ENCODE measurements around the gene ADAMTS19.

Gene ADAMTS19

DNA sequence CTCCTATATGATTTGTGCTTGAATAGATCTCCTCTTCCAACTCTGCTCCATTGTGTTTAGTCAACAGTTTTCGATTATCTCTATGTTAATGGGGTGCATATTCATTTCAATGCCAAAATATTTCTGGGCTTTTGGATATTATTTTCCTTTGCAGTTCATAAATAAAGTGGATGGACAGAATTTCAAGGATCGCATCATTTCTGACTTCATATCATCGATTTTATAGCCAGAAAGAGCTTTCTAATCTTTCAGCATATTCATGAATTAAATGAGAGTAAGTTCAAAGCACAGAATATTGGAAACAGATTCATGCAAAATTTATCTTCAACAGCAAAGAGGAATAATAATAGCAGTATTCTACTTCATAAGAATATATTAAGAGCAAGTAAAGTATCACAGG lies 227.8 kb downstream of the ADAMTS19 start:
- DNase-seq = no peak

DNA sequence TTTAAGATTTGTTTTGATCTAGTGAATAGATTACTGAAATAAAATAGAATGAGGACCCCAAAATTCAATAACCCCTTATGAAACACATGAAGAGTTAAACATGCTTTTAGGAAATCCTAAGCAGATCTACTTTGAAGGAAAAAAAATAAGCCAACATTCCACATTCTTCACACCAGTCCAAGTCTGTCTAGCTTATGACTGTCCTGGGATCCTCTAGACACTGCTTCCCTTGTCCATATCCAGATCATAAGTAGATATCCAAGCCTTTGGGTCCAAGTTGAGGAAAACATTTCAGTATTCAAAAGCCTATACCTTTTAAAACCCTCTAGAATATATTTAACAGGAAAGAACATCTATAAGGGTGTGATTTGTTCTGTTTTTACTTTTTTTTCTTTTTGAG lies 228.9 kb downstream of the ADAMTS19 start:
- no peak for DNase-seq

DNA sequence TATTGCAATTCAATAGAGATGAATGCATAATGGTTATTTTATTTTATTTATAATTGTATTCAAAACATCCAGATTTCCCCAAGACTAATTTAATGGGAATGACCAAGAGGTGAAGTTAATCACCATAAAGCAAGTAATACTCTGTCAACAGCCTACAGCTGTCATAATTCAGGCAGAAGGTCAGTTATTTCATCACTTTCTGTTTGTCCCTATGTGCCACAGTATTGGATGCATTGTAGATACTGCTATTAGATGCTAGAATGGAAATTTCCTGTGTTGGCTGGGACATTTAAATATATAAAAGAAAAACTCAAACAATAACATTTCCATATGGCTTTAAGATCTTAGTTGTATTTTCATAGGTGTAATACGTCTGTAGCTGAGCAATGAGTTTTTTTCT lies 231.1 kb downstream of the ADAMTS19 start:
- no peak for DNase-seq

DNA sequence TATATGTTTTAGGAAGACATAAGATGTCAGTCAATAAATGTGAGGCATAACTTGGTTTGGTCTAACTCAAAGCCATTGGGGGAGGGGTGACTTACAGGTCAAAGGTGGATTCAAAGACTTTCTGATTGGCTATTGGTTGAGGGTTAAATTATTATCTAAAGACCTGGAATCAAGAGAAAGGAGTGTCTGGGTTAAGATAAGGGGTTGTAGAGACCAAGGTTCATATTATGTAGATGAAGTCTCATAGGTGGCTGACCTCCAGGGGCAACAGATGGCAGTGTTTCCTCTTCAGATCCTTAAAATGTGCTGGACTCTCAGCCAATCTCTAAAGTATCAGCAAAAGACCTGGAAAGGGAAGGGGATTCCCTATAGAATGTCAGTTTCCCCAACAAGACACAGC lies 236.5 kb downstream of the ADAMTS19 start:
- no peak for DNase-seq

DNA sequence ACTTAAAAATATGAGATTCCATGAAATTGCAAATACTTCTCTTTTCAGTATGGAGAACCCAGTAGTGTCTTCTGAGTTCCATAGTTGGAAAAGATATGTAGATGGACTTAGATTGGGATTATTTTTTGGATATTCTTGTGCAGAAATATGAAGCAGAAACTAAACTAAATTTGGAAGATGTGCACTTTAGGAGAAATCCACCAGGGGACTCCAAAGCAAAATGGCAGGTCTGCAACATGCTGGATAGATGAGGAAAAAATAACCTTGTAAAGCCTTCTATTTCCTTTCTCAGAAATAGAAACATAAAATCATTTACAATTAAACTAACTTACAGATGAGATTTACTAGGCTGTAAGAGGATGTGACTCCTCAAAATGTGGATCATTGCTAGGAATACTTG lies 238.6 kb downstream of the ADAMTS19 start:
- DNase-seq = no peak

DNA sequence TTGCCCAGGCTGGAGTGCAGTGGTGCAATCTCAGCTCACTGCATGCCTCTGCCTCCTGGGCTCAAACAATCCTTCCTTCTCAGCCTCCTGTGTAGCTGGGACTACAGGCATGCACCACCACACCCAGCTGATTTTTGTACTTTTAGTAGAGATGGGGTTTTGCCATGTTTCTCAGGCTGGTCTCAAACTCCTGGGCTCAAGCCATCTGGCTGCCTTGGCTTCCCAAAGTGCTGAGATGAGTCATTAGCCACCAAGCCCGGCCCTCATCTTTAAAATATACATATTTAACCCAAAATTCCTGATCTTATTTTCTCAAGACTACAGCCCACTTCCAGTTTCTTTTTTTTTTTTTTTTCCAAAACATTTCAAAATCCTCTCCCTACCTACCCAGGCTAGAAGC lies 256.1 kb downstream of the ADAMTS19 start:
- DNase-seq = no peak

DNA sequence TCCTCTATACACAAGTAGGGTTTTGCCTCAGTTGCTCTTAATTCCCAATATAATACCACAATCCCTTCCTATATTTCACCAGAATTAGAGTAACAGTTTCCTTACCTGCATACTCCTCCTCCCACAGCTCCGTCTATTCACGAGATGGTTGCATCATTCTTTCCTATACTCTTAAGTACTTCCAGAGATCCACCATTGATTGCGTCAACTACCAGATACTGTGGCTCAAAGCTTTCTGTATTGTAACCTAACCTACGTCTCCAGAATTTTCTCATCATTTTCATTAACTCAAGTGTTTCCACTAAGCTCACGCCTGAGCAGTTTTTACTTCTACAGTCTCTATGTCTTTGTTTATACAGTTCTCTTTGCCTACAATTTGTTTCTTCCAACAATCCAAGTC lies 256.6 kb downstream of the ADAMTS19 start:
- no peak for DNase-seq

DNA sequence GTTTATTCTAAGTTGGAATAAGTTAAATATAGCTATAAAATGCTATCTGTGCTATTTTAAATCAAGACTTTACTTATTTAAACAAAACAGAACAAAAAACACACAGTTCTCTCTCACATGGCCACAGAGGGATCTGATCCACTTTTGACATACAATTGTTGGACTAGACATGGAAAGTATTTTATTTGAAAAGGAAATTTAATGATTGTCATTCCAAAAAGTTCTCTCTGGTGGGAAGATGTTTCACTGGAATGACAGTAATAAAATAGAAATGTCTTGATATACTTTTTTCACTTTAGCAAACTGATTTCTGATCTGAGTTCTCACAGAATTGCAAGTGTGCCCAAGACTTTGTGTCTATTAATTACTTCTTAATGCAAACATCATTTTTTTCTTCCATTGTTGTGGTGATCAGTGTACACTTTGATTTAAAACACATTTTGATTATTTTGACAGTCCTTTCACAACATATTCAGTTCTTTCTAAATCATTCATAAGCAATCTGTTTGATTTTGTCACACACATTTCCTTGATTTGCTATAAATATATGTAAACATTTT lies 257.7 kb downstream of the ADAMTS19 start:
- no peak for DNase-seq

DNA sequence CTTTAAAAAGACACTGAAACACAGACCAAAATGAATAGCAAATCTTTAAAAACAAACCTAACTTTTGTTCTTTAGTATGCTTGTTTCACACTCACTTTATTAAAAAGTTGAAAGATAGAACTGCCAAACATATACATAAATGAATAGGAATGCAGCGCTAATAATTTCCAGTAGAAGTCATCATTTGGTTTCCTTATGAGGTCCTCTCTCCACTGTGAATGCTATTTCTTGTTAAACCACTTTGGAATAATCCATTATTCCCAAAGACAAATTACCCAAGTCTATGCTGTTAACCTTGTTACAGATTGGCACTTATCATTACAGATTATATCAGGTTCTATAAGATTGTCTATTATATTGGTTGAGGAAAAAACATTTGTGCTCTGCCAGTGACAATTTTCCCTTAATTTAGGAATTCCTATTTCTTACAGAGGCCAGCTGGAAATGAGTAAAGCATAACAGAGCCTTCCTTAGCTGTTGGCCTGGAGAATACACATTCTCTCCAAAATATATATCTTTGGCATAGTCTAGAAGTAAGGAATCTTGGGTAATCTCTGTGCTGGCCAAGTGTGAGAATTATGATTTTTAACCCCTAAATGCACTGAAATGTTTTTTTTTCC lies 258.5 kb downstream of the ADAMTS19 start:
- DNase-seq = no peak

DNA sequence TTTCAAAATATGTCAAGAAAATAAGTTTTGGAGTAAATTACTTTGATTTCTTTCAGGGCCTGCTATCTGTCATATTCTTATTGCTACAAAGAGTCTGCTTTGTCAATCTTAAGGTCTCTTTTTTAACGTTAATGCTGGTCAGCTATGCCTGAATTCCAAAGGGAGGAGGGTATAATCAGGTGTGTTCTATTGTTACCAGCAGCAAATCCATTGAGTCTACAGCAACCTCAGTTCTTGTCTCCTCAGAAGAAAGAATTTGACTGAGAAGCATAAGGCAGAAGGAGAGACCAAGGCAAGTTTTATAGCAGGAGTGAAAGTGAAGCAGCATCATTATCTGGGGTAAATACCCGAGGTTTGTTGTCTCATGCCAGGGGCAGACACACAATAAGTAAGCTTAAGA lies 264.1 kb downstream of the ADAMTS19 start:
- DNase-seq = no peak

DNA sequence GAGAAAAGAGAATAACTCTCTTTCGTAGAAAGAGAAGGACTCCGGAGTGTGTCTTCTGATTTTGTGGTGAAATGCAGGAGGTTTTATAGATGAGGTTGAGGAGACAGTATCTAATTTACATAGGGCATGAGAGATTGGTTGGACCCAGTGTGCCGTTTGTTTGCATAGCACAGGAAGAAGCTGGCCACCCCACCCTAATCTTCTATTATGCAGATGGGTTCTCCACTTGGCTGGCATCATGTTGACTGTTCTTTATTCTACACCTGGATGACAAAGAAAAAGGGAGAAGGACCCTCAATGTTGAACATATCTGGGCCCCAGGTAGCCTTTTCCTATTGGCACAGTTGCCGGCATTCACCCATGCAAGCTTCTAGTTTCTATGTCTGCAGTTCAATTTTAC lies 264.5 kb downstream of the ADAMTS19 start:
- no peak for DNase-seq

DNA sequence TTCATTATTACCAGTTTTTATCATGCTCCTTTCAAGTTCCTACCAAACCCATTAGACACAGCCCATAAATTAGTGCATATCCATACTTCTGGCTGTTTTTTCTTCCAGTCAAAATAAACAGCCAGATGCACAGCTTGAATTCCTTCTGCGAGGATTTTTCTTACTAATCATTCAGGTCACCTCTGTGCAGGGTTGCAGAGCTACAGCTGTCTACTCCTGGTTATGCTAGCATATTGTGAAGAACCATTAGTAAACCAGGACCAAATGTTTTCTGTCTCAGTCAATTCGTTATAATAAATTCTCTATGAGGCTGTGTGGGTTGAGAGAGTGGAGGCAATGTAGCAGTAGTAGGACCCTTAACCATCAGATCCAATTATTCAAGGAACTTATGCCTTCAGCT lies 279.7 kb downstream of the ADAMTS19 start:
- DNase-seq = no peak

DNA sequence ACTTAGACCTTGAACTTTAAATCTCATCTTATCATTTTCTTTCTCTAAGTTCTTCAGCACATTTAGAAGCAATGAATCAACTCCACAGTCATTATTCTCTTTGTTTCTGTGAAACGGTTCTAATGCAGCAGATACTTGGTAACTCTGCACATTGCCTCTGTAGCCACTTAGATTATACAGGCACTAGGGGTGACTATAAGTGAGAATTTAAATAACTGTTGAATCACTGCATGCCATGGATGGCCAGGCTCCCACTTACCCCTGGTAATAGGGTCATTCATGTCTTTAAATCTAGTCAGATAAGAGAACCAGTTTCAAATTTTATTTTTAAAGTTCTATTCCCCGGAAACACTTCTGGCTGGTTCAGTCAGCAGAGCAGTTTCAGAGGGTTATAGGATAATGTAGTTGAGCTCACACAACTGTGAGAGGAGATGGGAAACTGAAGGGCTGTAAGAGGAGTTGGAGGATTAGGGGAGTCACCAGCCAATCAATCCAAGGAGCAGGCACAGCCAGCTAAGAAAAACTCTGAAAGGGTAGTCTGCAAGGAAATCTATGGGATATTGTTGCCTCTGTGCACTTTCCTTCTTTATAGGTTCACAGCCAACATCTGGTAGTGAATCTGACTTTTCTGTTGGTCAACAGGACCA lies 283.6 kb downstream of the ADAMTS19 start:
- DNase-seq = no peak

DNA sequence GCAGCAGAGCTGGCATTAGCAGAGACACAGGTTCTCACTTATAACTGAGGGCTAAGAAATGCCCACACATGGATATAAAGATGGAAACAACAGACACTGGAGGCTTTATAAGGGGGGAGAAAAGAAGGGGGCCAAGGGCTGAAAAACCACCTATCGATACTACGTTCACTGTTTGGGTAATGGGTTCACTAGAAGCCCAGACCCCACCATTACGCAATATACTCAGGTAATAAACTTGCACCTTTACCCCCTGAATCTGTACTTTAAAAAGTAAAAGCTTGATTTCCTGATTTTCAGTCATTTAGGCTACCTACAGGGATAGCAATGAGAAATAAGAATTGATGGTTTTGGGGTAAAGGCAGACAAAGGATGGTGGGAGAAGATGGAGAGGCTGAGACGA lies 285.9 kb downstream of the ADAMTS19 start:
- DNase-seq = no peak

DNA sequence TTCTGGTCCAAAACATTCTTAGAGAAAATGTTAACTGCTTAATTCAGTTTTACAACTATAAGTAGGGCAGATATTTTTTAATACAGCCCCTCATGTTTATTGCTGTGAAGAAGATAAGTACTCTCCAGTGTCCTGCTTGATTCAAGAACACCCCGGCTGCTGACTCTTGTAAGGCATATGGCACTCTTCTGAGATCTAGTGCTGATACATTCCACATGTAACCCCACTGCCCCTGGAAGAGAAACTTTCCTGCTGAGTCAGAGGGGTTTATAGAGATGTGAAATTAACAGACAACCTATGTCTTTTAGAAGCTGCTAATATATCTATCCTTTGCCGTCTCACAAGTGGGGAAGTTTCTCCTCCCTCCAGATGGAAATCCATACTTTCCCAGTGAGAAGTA lies 286.8 kb downstream of the ADAMTS19 start:
- no peak for DNase-seq

DNA sequence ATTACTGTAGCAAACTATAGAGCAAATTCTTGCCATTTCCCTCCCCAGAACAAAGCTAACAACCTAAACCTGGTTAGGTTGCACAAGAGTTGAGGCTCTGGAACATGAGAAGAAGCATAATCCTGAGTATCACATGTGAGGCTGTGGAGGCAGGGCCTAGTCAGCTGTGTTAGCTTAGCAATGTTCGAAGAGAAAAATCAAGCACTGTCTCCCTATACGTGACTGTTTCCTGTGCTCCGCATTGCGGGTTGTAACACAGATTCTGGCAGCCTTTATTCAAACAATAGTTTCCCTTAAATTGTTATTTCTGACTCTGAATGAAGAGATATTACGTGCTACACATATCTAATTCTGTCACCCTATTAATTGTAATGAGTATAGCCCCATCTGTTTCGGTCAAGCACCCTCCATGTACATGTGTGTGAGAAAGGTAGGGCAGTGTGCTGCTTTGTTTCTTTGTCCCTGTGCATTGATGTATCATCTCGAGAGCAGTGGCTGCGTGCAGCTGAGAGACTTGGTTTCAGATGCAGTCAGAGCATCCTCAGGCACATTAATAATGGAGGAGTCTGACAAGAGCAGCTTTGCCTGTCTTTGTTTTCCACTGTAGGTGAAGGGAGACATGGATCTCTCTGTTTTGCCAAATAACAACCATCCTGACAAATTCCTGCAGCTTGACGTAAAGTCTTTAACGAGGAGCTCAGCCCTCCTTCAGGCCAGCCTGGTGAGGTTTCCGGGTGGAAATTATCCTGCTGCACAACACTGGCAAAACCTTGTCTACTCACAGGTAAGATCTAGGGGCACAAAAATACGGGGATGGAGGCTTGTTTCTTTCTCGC lies 287.7 kb downstream of the ADAMTS19 start, which contains the start of gene MINAR2:
TSS of gene MINAR2 (plus strand) at position 523 of the 836 bp plus-strand sequence. CDS start at position 620, 97 bp downstream.
- DNase-seq = no peak

DNA sequence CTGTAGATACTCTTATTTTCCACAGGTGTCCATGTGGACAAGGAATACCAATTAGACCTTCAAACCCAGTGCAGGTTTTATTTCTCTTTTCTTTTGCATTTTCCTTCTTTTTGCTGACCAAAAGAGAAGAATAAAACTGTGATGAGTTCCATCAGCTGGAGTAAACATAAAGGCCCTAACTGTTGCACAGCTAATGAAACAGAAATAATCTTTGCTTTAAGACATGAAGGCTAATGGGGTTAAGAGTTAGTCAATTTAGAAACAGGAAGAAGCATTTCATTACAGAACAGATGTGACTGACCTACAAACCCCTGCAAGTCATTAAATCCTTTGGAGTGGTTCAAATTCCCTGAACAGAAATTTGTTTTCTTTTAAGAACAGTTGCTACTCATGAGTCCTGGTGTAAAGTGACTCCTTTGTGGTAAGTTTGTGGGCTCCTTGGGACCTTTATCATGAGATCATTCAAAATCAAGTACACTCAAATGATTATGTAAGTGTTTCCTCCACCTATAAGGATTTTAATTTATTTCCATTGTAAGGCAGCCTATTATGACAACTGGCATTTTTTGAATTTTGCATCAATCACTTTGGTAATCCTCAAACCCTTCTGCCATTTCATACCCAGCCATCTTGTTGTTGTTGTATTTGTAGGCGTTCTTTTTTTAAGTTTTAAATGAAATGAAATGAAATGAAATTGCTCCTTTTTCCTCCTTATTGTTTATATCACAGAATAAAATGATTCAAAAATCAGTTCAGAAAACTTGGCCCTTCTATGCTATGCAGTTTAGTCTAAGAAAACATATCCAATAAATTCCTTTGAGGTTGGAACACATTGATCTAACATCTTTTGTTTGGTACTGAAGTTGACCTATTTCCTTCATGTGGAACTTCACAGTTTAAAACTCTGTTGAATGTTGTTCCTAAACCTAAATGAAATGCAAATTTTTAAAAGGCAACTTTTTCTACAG lies 289.1 kb downstream of the ADAMTS19 start:
- no peak for DNase-seq

DNA sequence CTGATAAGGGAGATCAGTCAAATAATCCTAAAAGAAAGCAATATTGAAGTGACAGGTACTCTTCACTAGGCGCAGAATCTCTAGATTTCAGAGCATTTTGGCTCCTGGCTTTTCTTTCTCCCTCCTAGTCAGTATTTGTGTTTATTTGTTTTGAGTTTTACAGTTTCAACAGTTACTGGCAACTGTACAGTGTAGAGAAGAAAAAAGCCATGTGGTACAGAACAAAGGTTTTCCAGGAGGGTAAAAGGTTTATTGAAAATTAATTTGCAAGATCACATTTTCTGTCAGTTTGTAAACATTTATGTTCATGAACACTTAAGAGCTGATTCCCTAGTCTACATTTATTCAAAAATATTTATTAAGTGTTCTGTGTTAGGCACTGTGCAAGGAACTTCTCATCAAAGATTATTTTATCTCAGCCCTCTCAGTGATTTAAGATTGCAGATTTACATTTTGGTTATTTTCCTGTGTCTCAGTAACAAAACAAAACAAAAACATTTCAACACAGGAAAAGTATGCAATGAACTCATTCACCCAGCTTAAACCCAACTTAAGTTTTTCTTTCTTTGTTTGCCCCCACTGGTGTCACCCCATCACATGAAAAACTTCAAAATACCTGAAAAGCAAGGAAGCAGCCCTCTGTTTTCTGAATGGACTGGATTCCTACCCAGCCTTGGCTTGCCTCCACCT lies 300.7 kb downstream of the ADAMTS19 start:
- no peak for DNase-seq

DNA sequence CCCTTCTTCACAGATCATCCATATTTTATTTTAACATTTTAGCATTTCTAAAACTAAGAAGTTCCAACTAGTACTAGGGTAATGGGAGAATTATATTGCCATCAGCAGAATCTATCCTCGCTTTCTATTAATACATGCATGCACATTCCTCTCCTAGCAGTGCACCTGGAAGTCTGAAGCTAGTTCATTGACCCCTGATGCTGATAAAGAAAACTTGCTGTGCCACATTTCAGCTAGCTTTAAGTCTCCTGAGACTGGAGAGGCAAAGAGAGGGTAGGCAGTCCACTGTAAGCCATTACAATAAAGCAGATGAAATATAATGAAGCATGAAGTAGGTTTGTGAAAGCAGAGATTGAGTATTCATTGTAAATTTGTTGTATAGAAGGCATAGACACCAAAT lies 303.6 kb downstream of the ADAMTS19 start:
- DNase-seq = no peak

DNA sequence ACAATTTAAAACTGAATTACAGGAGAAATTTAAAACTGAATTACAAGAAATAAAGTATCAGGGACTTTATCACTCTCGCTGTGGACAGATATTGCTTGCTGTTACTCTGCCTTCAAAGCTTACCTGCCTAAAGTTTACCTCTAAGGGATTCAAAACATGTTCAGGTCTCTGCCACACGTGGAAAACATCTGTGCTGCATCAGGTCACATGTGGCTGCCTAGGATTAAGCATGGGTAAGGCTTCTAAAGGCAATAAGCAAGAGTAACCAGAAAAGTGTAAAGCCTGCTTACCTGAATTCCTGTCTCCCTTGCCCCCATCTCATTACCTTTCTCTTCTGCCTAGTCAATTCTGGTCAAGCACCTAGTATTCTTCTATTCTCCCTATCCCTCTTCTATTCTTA lies 306.7 kb downstream of the ADAMTS19 start:
- DNase-seq = no peak

DNA sequence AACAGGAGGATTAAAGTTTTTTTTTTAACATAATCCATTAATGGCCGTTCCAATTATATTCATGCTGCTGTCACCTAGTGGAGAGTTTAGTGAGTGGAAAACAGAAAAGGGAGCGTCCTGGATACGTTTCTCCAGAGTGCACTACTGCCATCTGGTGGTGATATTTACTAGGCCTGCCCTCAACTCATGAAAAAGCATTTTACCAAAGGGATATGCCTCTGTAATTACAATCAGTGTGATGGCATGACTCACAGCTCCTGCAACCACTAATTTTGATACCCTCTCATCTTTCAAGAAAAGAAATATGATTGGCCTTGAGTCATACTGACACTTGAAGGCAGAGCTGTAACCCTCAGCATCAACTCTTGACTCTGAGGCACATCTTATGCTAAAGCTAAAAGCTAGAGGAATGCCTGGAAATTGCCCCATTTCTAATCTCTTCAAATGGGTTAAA lies 307.9 kb downstream of the ADAMTS19 start:
- peak; percentile 69 for DNase-seq

DNA sequence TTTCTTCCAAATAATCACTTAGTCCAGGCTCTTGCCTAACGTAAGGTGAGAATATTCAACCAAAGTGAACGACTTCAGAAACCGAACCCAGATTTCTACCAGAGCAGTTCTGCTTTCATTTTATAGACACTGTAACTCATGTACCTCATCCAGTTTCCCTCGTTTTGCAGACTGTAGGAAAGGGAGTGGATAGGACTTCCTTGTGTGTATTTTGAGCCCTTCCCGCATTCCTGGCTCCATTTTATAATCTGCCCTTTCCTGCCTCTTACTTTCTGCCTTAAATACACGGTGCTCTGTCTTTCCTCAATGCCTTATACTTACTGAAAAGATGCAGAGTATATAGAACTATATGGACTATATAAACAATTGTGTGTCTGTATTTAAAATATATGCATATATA lies 308.6 kb downstream of the ADAMTS19 start:
- no peak for DNase-seq

Data from stimulated activated CD8-positive, alpha-beta memory T cell treated with anti-CD3 and anti-CD28 coated beads, Interleukin-4, amount 100 ng/mL, for 48 hours (primary cell).